NCI-H187 (cell line): Measurements from ENCODE around the gene ACSM3.
"Not testable (repeated sequence)": the region's sequence is repeated elsewhere in the genome, so short reads cannot be mapped to it uniquely, and the experiment has no call there.

ENCODE experiments used
- DNase-seq, 2 experiments: peaks; one replicate each; lab custom pipeline; 2025; lab: John Stamatoyannopoulos, UW

ACSM3 gene

DNA sequence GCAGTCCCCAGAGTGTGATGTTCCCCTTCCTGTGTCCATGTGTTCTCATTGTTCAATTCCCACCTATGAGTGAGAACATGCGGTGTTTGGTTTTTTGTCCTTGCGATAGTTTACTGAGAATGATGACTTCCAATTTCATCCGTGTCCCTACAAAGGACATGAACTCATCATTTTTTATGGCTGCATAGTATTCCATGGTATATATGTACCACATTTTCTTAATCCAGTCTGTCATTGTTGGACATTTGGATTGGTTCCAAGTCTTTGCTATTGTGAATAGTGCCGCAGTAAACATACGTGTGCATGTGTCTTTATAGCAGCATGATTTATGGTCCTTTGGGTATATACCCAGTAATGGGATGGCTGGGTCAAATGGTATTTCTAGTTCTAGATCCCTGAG lies 8.0 kb upstream of the ACSM3 start:
- not testable (repeated sequence) for DNase-seq

DNA sequence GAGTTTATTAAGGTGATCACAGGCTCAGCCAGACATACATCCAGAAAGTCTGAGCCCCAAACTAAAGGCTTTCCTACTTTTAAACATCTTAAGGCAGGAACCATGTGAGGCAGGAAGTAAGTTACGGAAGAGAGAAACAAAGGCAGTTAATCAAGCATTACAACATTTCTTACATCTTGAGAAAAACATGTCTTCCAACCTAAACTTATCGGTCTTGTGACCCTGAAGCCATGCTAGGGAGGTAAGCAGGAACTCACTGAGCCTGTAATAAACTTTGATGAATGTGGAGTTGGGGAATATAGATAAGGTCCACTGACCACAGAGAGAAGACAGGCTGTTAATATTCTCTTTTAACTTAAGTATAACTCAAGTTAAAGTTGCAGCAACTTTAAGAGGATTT lies 3.5 kb upstream of the ACSM3 start:
- DNase-seq, result no peak

DNA sequence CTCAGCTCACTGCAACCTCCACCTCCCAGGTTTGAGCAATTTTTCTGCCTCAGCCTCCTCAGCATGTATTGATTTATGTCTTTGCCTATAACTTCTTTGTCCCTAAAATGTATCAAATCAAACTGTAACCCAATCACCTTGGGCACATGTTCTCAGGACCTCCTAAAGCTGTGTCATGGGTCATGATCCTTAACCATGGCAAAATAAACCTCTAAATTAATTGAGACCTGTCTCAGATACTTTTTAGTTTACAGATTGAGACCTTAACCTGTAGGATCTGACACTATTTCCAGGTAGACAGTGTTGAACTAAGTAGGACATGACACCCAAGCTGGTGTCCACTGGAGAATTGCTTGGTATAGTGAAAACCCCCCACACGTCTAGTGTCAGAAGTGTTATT lies 2.6 kb upstream of the ACSM3 start:
- no peak for DNase-seq

DNA sequence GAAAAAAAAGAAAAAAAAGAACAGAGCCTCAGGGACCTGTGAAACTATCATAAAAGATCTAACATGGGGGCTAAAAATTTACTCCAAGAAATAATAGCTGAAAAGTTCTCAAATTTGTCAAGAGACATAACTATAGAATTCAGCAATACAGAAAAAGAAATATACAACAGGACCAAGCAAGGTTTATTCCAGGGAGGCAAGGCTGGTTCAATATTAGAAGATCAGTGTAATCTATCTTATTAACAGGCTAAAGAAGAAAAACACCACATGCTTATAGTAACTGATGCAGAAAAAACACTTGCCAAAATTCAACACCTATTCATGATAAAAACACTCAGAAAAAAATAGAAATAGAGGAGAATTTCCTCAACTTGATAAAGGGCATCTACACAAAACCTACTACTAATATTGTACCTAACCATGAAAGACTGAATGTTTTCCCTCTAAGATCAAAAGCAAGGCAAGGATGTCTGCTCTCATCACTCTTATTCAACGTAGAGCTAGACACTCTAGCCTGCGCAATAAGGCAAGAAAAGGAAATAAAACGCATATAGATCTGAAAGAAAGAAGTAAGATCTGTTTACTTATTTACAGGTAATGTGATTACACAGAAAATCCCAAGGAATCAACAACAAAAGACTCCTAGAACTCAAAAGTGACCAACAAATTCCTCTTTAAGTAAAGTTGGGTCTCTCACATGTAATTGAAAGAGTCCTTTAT lies 1.2 kb upstream of the ACSM3 start:
- DNase-seq, result no peak

DNA sequence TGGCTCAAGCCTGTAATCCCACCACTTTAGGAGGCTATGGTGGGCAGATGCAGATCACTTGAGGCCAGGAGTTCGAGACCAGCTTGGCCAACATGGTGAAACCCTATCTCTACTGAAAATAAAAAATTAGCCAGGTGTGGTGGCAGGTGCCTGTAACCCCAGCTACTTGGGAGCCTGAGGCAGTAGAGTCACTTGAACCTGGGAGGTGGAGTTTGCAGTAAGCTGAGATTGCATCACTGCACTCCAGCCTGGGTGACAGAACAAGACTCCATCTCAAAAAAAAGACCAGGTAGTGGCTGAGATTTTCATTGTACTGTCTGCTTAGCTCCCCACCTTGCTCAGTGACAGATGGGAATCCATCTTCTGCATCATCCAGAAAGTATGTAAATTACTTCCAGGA lies 634 bp downstream of the ACSM3 start:
- DNase-seq, result not testable (repeated sequence)

DNA sequence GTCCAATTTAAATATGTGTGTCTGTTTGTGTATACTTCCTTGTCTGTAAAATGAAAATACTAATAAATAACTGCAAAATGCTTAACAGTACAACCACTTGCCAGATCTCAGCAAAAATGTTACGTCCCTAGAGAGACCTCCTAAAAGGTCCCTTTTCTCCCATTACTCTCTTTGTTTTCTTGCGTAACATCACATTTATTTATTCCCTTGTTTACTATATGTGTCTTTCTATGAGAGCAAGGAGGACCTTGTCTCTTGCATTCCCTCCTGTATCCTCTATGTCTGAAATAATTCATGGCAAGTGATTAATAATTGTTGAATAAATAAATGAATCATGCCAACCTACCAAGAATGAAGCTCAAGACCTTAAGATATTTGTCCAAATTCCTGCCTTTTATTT lies 1.9 kb downstream of the ACSM3 start:
- DNase-seq, result no peak

GRCh38 chr16:20766294-20766693 lies 2.5 kb downstream of the ACSM3 start:
- no peak for DNase-seq

DNA sequence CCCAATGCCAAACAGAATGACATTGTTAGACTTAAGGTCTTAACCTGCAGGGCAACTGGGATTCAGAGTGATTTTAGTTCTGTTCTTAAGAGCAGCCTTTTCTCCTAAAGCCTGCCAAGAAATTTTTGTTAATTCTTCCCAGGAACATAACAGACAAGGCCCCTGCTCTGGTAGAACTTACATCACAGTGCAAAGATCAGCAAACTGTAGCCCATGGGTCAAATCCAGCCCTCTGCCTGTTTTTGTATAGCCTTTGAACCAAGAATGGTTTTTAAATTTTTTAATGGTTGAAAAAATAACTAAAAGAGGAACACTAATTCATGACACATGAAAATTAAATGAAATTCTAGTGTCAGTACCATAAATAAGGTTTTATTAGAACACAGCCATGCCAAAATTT lies 3.8 kb downstream of the ACSM3 start:
- no peak for DNase-seq

DNA sequence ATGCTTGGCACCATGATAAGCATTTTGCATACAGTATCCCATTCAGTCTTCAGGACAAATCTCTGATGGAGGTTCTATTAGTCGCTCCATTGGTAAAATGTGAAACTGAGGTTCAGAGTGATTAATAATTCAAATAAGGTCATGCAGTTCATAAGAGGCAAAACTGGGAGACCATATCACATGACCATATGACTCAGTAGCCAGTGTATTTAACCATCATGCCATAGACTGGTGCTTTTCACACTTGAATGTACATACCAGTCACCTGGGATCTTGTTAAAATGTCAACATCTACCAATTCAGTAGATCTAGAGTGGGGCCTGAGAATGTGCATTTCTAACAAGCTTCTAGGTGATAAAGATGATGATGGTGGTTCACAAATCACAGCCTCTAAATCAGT lies 4.3 kb downstream of the ACSM3 start:
- no peak for DNase-seq

DNA sequence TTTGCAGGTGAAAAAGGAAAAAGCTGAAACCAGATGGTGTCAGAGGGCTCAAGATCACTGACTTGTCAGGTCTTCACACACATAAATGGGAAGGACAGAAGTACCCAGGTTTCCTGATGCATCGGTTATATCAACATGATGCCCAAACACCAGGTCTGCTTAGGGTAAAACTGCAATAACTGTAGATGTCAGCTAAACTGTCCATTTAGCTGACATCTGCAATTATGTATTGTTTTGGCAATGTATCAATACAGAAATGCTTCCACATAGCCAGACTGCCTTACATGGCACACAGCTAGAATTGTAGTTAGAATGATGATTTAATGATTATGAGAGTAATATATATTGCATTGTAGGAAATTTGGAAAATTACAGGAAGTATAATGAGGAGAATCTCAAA lies 5.0 kb downstream of the ACSM3 start:
- no peak for DNase-seq

DNA sequence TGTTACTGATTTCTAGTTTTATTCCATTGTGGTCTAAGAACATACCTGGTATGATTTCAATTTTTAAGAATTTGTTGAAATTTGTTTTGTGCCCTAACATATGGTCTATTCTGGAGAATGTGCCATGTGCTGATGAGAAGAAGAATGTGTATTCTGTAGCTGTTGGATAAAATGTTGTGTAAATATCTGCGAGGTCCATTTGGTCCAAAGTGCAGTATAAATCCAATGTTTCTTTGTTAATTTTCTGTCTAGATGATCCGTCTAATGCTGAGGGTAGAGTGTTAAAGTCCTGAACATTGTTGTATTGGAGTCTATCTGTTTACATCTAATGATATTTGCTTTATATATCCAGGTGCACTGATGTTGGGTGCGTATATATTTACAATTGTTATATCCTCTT lies 9.9 kb downstream of the ACSM3 start:
- DNase-seq, result no peak

GRCh38 chr16:20774703-20775362 lies 11.0 kb downstream of the ACSM3 start:
- DNase-seq, result no peak

GRCh38 chr16:20781697-20782096 lies 17.9 kb downstream of the ACSM3 start:
- DNase-seq, result no peak

DNA sequence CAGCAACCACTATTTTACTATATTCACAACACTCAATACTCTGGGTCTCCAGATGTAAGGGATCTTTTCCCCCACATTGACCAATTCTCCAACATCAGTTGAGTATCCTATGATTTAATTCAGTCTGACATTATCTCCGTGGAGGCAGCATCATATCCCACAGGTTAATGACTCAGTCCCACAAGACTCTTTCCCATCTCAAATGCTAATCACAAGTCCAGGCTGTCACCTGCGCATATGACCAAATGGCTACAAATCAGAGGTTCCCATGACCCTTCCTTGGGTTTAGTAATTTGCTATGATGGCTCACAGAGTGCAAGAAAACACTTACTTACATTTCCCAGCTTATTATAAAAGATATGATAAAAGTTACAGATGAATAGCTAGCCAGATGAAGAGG lies 18.7 kb downstream of the ACSM3 start:
- no peak for DNase-seq

GRCh38 chr16:20784204-20784603 lies 20.4 kb downstream of the ACSM3 start:
- no peak for DNase-seq

- no peak for DNase-seq
Observed at GRCh38 chr16:20789130-20789529, 25.3 kb downstream of the ACSM3 start.

DNA sequence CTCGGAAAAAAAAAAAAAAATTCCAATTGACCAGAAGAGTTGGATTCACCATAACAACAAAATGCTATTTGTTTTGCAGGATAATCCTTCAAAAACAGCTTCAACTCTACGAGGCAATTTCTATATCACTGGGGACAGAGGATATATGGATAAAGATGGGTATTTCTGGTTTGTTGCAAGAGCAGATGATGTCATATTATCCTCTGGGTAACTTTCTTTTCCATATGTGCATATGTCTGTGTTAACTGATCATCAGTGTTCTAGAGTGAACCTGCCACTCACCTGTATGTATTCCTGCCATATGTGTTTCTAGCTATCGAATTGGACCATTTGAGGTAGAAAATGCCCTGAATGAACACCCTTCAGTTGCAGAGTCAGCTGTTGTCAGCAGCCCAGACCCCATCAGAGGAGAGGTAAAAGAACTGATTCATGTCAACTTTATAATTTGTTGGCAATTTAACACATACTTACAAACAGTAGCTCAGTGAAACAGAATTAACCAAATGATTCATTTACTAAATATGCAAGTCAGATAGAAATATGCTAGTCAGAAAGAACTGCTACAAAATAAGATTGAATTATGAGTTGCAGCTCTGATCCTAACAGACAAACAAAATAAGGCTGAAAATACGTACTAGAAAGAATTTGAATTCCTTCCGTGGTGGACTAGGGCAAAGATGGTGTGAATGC lies 28.3 kb downstream of the ACSM3 start:
- DNase-seq, result no peak

GRCh38 chr16:20798364-20798763 lies 34.5 kb downstream of the ACSM3 start:
- DNase-seq, result no peak

GRCh38 chr16:20799599-20799998 lies 35.8 kb downstream of the ACSM3 start:
- DNase-seq, result no peak

DNA sequence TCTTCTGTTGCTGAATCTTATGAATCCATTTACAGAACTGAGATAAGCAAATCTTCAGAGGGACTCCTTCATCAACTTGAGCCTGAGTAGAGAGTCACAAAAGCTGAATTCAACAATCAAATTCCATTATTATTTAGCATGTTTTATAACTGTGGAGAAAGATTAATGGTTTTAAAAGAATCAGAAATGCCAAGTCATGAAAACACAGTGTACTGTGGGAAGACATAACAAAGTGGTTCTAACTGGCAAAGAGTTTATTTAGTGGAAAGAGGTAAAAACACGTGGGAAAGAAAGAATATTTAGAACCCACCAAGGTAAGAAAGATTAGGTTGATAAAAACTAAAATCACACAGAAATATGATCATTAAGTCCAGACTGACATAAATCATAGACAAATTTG lies 37.5 kb downstream of the ACSM3 start:
- DNase-seq, result no peak

GRCh38 chr16:20803192-20803560 lies 39.4 kb downstream of the ACSM3 start:
- DNase-seq, result no peak

- no peak for DNase-seq
Observed at GRCh38 chr16:20803561-20804214, 39.9 kb downstream of the ACSM3 start.

GRCh38 chr16:20805684-20806167 lies 41.9 kb downstream of the ACSM3 start:
- DNase-seq, result not testable (repeated sequence)
